GM21717 (cell line): ENCODE results near the gene GPC3.
"Not testable (repeated sequence)": the region's sequence is repeated elsewhere in the genome, so short reads cannot be mapped to it uniquely, and the experiment has no call there.

ENCODE experiments used
- ATAC-seq: cut with Tn5 transposase; IDR thresholded peaks from one replicate; pipeline ENCODE4 v1.9.1; 2021; ENCODE audit warnings: mild to moderate bottlenecking, moderate library complexity; ENCODE audit not compliant: unreplicated experiment

GPC3 gene

DNA sequence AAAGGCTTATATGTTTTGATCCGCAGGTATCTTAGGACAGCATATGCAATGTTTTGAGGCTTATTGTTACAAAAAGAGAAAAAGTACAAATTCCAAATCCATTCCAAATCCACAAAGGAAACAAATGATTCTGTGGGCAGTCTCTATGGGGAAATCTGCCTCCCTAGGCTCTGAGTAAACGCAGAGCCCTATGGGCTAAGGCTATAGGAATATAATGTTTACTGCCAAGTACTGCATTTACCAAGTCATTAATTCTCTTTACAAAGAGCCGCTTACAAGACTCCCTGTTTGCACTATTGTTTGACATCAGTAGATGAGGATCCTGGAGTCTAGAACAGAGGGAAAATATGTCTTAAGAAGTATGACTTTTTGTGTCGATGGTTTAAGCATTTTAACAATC, 357.7 kb downstream of the GPC3 start:
- no peak for ATAC-seq

DNA sequence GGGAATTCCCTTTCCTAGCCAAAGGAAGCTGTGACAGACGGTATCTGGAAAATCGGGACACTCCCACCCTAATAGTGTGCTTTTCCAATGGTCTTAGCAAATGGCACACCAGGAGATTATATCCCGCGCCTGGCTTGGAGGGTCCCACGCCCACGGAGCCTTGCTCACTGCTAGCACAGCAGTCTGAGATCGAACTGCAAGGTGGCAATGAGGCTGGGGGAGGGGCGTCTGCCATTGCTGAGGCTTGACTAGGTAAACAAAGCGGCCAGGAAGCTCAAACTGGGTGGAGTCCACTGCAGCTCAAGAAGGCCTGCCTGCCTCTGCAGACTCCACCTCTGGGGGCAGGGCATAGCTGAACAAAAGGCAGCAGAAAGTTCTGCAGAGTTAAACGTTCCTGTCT, 364.0 kb downstream of the GPC3 start:
- ATAC-seq: not testable (repeated sequence)

DNA sequence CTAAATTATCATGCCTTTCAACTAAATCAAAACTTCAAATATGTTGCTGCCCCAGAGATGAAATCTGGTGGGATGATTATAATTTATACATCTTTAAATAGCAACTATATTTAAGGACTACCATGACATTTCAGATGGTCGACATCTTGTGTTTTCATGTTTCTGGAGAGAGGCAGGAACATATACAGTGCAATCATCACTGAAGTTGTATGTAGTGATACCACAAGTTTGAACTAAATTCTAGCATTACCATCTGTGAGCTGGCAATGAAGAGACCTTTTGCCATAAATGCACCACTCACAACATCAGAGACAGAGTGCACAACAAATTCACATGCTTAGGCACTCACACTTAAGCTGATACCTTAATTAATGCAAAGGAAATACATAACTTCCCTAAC, 373.7 kb downstream of the GPC3 start:
- ATAC-seq: no peak

DNA sequence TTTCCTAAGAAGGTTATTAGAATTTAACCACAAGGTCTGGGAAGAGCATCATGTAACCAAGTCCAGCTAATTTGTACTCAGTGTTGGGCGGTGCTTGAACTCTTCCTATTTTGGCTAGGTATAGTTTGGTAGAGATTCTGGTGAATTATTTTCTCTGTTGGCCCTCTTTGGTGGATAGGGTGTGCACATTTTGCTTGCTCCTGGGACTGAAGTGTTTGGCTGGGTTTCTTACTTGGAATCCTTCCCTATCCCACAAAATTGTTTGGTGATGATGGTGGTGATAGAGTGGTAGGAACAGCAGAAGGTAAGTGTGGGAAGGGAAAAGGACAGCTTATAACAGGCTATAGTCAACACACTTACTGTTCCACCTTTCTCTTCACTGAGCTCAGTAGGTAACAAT, 375.3 kb downstream of the GPC3 start:
- no peak for ATAC-seq

DNA sequence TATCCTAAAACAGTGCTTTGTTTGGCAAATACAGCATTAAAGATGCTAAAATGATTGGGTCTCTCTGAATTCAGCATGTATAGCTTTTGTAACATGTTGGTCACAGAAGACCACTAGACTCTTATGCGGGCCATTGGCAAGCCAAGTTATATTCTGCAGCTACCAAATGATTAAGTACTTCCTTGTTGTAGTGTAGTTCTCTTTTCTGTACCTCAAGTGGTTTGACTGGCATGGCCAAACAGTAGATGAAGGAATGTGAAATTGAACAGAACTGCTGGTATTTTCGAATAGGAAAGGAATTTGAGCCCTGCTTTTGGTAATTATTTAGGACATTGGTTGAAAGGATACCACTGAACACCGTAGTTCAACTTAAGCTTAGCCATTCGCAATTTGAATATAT, 376.2 kb downstream of the GPC3 start:
- no peak for ATAC-seq

DNA sequence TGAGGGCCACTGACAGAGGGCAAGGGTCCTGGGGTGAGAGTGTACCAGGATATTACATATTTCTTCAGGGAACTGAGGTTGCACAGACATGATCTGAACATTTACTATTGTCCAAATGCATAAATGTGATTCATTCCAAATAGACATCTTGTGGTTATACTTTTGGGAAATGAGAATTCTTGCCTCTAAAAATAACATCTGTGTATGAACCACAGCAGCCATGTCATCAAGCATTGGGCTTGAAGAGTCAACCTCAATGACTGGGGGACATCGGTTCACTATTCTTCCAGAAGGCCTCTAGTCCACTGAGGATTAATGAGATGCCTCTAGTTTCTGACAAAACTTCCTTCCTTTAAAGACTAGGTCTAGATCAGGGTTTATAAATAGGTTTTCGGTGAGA, 377.0 kb downstream of the GPC3 start:
- no peak for ATAC-seq

DNA sequence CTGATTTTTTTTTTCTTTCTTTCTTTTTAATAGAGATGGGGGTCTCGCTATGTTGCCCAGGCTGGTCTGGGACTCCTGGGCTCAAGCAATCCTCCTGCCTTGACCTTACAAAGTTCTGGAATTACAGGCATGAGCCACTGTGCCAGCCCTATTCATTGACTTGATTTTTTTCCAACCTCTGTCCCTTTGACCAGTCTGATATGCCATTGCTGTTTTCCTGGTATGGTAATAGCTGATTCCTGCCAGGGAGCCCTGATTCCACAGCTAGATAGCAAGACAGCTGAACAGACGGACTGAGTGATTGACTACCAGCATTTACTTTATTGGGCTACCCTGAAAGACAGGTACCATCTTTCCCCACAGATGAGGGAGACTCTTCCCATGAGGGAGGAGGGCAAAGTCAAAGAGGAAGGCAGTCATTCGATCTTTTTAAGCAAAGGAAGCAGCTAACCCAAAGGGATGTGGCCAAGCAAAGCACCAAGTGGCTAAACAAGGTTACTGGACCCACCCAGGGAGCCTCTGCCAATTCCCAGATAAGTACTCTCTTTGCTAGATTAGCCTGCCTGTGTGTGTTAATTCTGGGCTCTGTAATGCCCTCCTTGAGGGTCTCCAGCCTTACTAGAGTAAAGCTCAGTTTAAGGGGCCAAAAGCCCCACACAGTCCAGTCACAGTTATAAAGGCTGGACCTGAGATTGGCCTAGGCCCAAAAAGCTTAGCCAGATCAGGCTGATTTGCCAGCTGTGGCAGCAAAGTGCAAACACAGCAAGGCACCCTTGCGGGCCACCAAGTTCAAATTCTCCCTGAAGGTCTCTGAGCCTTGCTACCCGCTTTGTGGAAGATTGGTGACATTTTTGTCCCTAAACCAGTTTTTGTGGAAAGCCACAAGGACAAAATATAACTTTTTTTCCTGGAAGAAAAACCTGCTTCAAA, 377.7 kb downstream of the GPC3 start:
- ATAC-seq: no peak

DNA sequence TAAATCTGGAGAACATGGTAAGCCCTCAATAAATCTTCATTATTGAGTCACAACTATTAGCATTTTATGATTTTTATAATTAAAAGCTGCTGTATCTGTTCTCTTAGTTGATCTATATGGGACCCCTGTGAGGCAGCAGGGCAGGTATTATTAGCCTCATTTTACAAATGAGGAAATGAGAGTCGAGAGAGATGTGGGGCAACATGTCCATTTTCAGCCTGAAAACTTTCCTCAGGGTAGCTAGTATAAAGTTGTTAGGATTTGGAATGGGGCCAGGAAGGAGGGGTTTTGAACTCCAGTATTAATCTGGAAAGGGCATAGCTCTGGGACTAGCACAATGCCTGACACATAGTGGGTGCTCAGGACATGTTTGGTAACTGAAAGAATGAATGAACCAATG, 378.4 kb downstream of the GPC3 start:
- ATAC-seq: no peak

DNA sequence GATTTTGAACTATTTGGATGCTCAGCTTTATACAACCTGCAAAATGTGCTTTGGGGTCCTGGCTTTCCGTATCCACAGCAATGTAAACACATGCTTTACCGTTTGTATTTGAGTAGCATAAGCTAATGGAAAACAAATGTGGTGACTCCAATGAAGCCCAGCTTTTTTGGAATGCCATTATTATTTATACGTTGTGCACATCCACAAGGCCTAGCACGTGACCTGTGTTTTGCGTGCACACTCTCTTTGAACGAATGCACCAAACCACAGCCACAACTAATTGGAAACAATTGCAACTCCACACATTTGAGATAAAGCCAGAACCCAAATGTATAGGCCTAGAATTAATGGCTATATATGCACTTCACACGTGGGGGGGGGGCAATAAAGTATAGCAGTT, 380.6 kb downstream of the GPC3 start:
- ATAC-seq: no peak

DNA sequence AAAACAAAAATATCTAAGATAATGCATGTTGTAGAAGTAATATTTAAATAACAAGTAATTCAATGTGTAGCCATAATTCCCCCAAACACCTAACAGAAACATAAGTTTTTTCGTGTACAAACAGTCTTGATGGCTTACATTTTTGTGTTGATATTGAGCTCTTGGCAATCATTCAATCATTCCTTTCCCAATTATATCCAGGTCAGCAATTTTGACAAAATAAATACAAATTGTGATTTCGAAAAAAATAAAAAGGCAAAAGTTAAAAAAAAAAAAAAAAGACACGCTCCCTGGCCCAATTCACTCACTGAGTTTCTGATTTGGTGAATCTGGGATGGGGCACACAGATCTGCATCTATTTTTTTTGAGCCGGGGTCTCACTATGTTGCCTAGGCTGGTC, 382.5 kb downstream of the GPC3 start:
- no peak for ATAC-seq

DNA sequence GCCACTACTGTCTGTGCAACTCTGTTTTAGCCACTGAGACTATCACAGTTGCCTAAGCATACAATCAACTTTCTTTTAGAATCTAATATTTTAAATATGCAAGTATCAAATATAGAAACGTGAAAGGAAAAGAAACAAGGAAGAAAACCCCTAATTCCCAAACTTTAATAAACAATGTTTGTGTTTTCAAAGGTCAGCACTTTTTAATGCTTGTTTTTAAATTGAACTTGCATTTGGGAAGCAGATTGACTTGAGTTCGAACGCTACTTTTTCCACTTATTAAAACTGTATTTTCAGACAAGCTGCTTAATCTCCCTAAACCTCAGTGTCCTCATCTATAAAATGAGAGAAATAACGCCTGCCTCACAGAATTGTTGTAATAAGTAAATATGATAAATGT, 384.3 kb downstream of the GPC3 start:
- no peak for ATAC-seq

DNA sequence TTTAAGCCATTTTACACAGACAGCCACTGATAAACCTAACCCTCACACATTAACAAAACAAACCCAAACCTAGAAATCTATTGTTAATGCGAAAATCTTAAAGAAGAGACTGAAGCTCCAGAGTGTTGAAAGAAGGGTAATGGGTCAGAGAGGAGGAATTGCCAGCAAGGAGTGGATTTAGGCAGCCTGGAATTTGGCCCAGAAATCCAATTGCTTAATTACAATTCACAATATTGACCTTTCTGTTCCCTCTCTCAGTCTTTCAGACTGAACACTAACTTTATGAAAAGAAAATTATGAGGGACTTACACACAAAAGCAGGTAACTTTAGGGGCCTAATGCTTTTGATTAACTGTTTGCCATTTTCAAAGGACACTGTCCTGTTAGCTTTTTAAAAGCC, 384.9 kb downstream of the GPC3 start:
- no peak for ATAC-seq

DNA sequence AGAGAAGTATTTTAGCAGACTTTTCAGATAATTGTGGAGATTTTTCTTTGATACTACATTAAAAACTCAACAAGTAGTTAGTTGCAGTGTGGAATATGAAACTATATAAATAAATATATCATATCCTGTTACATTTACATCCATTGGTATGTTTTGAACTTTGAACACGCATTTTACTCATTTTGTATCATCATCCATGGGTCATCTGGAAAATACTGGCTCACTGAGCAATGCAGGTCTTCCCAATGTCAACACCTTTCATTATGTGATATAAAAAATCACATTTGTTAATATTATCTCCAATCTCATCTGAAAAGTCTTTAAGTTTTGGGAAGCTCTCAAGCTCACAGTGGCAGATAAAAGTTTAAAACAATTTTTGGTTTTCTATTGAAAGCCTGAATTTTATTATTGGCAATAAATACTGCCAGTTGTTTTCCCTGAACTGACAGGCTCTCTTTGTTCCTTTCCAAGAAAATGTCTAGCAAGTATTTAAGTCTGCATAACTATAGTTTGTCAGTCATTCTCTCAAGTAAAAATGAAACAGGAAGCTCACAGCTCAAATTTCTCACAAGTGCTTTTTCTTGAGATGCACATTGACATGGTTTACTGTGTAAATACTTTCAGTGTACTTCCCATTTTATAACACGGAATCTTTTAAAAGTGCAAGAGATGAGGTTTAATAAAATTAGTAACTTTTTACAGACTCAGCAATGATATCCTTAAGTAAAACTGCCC, 386.6 kb downstream of the GPC3 start:
- ATAC-seq: no peak

DNA sequence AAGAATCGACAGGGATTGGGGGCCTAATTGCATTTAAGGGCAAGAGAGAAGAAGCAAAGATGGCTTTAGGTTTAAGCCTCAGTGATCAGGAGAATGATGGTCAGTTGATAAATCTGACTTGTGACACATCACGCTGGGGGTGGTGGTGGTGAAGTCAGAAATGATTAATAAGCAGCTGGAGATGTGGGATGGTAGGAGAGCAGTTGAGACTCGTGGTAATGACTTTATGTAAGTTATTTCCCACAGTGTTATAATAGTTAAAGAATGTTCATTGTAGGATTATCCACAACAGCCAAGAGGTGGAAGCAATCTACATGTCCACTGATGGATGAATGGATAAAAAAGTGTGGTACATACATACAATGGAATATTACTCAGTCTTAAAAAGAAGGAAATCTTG, 391.2 kb downstream of the GPC3 start:
- ATAC-seq: no peak

DNA sequence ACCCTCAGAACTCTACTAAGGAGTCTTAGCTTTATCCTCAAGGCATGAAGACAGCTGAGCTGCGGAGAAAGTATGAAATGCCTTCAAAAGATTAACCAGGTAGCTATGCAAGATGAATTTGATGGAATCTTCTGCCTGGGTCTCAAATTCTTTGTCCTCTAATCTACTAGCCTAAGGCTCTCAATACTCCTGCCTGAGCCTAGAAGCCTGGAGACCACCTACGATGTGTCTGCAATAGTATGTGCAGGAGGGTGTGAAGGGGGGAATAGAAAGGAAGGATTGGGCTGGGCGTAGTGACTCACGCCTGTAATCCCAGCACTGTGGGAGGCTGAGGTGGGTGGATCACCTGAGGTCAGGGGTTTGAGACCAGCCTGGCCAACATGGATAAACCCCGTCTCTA, 391.9 kb downstream of the GPC3 start:
- ATAC-seq: no peak

DNA sequence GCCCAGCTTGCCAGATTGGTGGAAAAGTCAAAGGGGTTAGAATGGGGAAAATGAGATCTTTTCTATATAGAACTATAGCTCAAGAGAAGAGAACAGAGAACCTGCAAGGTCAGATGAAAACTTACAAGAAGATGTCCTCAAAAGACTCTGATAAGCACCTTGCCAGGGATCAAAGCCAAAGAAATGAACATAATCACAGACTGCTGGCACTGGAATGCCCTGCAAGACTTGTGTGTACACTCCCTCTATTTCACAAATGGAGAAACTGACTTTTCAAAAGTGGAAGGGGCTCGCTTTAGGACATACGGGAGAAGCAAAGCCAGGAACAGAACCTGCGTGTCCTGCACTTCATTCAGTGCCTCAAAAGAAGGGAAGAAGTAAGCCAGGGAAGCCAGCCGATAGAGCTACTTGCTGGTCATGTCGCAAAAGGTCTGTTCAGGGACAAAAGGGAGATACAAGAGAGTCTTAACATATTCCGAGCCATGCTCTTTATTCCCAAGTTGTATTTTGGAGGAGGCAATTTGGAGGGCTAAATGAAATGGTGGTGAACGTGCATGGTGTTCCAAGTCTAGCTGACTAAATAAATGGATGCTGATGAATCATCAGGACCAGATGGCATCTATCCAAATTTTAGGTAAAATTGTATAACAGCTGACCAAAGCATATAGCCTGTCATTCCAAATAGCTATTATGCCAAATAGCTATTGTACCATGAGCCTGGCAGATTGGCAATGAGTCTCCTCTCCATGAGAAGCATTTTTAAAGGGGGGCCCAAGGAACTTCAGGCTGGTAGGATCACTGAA, 394.5 kb downstream of the GPC3 start:
- ATAC-seq: no peak

DNA sequence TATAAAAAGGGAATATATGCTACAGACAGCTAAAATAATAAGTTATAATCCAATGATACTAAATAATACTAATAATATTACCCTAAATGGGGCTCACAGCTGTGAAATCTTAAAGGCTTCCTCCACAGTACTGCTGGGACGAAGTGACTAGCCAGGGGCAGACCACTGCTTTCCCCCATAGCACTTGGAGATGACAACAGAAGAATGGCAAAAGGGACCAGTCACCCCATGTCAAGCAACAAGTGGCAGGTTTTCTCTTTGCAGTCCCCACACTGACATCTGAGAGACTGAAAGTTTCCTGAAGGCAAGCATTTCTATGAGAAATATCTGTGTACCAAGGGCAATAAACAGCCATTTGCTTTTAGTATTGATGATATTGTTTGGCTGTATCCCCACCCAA, 396.6 kb downstream of the GPC3 start:
- ATAC-seq: no peak

DNA sequence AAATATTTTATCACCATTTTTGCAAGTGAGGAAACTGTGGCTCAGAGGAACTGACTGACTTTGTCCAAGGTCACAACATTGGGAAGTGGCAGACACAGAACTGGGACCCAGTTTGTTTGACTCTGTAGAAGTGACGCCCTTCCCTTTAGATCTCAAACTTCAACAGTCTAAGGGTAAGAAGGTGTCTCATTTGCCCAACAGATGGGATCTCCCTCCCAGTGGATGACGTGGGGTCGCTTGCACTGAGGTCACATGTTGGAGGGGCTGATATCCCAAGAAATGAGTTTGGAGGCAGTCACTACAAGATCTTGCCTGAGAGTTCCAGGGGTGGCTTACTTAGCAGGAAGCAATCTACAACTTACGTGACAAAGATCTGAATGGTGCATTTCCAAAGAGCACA, 397.6 kb downstream of the GPC3 start:
- no peak for ATAC-seq

DNA sequence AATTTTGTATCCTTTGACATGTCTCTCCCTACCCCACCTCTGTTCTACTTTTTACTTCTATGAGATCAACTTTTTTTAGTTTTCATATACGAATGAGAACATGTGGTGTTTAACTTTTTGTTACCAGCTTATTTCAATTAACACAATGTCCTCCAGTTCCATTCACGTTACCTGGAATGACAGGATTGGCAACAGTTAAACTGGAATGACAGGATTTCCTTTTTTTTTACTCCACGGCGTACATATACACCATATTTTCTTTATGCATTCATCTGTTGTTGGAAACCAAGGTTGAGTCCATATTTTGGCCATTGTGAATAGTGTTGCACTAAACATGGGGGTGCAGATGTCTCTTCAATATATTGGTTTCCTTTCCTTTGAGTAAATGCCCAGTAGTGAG, 398.3 kb downstream of the GPC3 start:
- ATAC-seq: no peak

DNA sequence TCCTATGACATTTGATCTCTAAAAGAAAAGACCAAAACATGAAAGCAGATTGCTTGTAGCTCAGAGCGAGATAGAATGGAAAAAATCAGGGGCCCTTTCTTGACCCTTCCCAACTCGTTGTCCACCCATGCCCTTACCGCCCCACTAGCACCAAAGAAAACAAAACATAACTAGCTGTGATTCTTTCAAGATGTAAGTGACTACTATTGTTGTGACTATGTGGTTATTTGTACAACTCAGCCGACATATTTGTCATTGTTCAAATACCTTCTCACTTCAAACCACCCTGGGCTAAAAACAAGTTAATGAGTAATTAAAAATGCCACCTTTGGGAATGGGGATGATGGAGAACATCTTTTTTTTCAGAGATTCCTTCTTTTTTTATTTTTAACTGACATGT, 399.0 kb downstream of the GPC3 start:
- no peak for ATAC-seq

DNA sequence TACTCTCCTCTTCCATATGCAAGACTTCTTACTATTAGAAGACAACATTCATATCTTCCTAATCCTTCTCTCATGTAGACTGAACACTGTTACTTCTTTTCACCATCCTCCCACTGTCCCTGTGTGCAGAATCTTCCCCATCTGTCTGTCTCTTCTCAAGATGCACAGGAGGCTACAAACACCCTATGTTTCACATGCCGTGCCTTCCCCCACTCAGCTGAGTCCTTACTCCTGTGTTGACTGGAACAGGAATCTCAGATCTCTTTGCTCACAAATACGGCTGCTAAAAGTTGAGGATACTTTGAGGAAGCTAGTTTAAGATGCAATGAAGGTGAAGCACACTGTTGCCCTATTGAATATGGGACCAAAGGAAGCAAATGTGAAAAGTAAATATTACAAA, 401.6 kb downstream of the GPC3 start:
- ATAC-seq: no peak

DNA sequence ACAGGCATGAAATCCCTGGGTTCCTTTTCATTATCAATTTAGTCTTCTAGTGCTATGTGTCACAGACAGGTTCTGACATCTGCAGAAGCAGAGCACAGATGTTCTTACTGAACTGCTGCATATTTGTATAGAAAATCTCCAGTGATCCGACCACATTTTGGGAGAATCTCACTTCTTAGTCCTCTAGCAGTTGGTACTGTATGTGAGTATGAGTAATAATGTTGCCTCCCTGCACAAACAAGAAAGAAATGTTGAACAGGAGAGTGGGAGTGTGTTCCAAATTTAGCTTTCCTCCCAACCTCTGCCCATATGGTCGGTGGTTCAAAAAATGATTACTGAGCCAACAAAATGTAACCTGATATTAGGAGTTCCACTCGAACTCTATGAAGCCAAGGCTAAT, 404.8 kb downstream of the GPC3 start:
- ATAC-seq: no peak
